Ishikawa (cell line): Measurements from ENCODE around the gene PEPD.

Experiments
- CEBPB ChIP-seq: IDR thresholded peaks from 2 replicates; pipeline ENCODE4 v1.6.1; 2012
- CREB1 ChIP-seq: IDR thresholded peaks from 2 replicates; pipeline ENCODE4 v1.6.1; 2012; ENCODE audit warnings: low read depth
- EGR1 ChIP-seq: IDR thresholded peaks from 2 replicates; pipeline ENCODE4 v1.6.1; 2012
- EP300 ChIP-seq: IDR thresholded peaks from 2 replicates; pipeline ENCODE4 v1.6.1; 2012; ENCODE audit warnings: borderline replicate concordance
- FOXM1 ChIP-seq: IDR thresholded peaks from 2 replicates; pipeline ENCODE4 v1.6.1; 2012; ENCODE audit warnings: low read depth, borderline replicate concordance
- MAX ChIP-seq: IDR thresholded peaks from 2 replicates; pipeline ENCODE4 v1.6.1; 2012
- NFIC ChIP-seq: IDR thresholded peaks from 2 replicates; pipeline ENCODE4 v1.6.1; 2012
- RAD21 ChIP-seq: IDR thresholded peaks from 2 replicates; pipeline ENCODE4 v1.6.1; 2012; ENCODE audit warnings: low read depth
- REST ChIP-seq: IDR thresholded peaks from 2 replicates; pipeline ENCODE4 v1.6.1; 2012; ENCODE audit warnings: low read depth, mild to moderate bottlenecking
- TAF1 ChIP-seq: IDR thresholded peaks from 2 replicates; pipeline ENCODE4 v1.6.1; 2012; ENCODE audit warnings: low read depth, mild to moderate bottlenecking
- TCF12 ChIP-seq: IDR thresholded peaks from 2 replicates; pipeline ENCODE4 v1.6.1; 2012; ENCODE audit warnings: low read depth
- TEAD4 ChIP-seq: IDR thresholded peaks from 2 replicates; pipeline ENCODE4 v1.6.1; 2012
- USF1 ChIP-seq: IDR thresholded peaks from 2 replicates; pipeline ENCODE4 v1.6.1; 2012
- YY1 ChIP-seq: IDR thresholded peaks from 2 replicates; pipeline ENCODE4 v1.6.1; 2012; ENCODE audit warnings: low read depth
- ZBTB7A ChIP-seq: IDR thresholded peaks from 2 replicates; pipeline ENCODE4 v1.6.1; 2012; ENCODE audit warnings: low read depth

Gene PEPD

GRCh38 chr19:33504058-33504444, 17.5 kb downstream of the PEPD start:
- TF ChIP-seq NFIC = no peak

- no peak for TF ChIP-seq TAF1
- no peak for TF ChIP-seq EP300
- TF ChIP-seq EGR1 = no peak
- TF ChIP-seq NFIC = no peak
- no peak for TF ChIP-seq YY1
- no peak for TF ChIP-seq TEAD4
- TF ChIP-seq ZBTB7A = no peak
- no peak for TF ChIP-seq MAX
- TF ChIP-seq TCF12 = no peak
- no peak for TF ChIP-seq FOXM1
- no peak for TF ChIP-seq CREB1
- no peak for TF ChIP-seq CEBPB
- no peak for TF ChIP-seq USF1
- TF ChIP-seq REST = no peak
- TF ChIP-seq RAD21 = no peak
These were observed 18.0 kb downstream of the PEPD start for GRCh38 chr19:33503433-33504057.

GRCh38 chr19:33503030-33503429, 18.6 kb downstream of the PEPD start:
- TF ChIP-seq MAX = no peak

- TF ChIP-seq USF1 = no peak
- no peak for TF ChIP-seq MAX
- no peak for TF ChIP-seq TEAD4
- no peak for TF ChIP-seq EGR1
- no peak for TF ChIP-seq FOXM1
- TF ChIP-seq TAF1 = no peak
- no peak for TF ChIP-seq REST
- TF ChIP-seq TCF12 = no peak
- TF ChIP-seq RAD21 = no peak
- TF ChIP-seq YY1 = no peak
- TF ChIP-seq EP300 = no peak
- TF ChIP-seq NFIC = no peak
- TF ChIP-seq ZBTB7A = no peak
- no peak for TF ChIP-seq CEBPB
- no peak for TF ChIP-seq CREB1
These were observed 19.1 kb downstream of the PEPD start for GRCh38 chr19:33502521-33502920.

- TF ChIP-seq RAD21 = no peak
- TF ChIP-seq REST = no peak
- no peak for TF ChIP-seq TCF12
- TF ChIP-seq EP300 = no peak
- TF ChIP-seq FOXM1 = no peak
- TF ChIP-seq EGR1 = no peak
- no peak for TF ChIP-seq CREB1
- TF ChIP-seq ZBTB7A = no peak
- no peak for TF ChIP-seq TEAD4
- no peak for TF ChIP-seq NFIC
- no peak for TF ChIP-seq CEBPB
- no peak for TF ChIP-seq YY1
- no peak for TF ChIP-seq USF1
- no peak for TF ChIP-seq MAX
- no peak for TF ChIP-seq TAF1
These were observed 19.8 kb downstream of the PEPD start for GRCh38 chr19:33501693-33502356.
